Activated CD4-positive, CD25-positive, alpha-beta regulatory T cell (primary cell): ENCODE results near the gene MGLL.

Experiments used
- DNase-seq, 4 experiments: peaks; one replicate each; lab custom pipeline; 2025; lab: John Stamatoyannopoulos, UW

The MGLL gene

DNA sequence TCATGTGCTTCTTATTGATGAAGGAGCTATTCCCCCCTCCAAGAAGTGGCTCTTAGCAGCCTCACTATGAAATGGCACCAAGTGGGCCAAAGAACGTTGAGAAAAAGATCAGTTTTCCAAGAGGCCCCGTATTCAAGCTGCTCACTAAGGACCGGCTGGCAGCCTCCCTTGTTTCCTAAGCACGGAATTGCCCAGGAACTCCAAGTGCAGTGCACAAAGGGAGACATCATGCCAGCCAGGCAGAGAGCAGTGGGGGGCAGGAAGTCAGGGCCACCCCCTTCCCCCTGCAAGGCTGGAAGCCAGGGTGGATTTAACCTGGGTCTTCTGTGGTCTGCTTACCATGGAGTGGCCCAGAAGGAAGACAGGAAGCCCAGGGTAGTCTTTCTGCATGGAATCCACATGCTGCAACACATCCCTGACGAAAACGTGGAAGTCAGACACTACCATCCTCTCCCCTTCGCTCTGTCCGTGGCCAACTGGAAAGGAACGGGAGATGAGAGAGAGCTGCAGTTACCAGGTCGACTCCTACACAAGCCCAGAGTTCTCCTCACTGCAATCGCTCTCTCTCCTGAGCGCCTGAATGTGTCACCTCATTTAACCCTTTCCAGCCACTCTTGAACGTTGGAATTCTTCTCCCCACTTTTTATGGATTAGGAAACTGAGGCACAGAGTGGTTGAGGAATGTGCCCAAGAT lies 100.1 kb downstream of the MGLL start:
- DNase-seq = no peak

DNA sequence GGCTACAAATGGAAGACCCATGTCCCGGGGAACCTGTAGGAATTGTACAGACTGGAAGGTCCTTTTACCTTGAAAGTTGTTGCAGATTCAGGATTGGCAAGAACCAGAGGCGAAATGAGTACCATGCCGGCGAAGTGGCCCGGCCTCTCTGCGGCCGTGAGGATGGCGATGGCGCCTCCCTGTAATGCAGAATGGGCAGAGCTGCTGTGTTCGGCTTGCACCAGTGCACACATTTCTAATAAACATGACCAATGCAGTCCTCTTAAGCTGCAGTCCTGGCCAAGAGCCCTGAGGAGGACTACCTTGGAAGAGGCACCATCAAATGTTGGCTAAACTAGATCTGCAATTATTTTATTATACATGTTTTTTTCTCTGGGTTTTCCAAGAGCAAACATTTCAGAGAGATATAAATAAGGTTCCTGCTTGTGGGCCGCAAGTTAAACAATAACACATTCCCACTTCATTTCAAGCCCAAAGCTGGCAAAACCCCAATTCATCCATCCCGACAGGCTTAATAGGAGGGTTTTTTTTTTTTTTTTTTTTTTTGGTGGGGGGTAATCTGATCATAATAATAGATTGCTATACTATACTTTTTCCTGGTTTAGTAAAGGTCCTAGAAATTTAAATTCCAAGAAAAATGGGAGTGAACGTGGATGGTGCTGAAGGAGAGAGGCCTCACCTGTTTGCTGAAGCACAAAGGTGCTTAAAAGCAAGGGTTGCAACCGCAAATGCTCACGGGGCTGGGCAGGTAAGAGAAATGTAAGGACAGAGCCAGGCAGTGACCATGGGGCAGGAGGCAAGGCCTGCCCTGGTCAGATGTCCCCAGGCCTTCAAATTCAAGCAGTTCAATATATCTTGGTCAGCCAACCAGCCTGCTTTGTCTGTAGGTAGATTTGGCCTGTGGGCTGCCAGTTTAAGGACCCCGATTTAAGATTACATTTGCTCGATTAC lies 101.1 kb downstream of the MGLL start:
- no peak for DNase-seq

DNA sequence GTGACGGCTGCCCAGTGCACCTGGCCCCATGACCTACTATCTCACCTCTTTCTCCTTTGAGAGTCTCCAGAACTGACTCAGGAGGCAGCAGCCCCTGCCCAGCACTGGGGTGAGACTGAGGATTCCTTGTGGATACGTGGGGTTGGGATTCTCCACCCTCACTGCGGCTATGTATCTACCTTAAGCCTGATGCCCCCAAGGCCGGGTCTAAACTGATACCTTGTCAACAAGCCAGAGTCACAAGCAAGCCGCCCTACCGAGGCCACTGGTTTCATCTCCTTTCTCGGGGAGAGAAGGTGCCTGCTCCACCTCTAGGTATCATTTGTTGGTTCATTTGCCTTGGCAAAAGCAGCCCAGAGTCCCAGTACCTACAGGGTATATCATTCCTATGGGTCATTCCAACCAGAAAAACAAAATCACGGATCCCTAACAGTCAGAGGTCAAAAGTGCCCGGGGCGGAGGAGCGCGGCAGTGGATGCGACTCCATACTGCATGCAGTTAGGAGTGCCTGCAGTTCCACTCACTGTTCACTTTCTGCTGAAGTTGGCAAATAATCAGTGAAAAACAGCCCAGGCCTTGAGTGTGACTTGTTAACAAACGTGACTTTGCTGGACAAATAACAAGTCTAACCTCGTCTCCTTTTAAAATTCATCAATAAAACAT lies 102.0 kb downstream of the MGLL start:
- no peak for DNase-seq

DNA sequence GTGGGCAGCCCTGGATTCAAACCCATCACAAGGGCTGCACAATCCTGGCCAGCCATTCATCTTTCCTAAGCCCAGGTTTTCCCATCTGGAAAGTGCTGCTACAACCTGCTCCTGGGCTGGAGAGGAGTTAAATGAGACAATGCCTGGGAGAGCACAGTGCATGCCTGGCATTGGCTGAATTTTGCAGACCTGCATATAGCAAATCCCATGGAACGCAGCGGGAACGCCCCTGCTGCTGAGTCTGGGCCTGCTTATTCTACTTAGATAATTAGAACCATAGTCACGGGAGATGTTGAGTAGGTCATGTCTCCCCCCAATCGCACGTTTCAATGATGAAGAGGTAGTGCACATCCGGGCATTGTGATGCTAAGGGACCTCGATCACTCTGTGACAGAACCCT lies 102.9 kb downstream of the MGLL start:
- no peak for DNase-seq

DNA sequence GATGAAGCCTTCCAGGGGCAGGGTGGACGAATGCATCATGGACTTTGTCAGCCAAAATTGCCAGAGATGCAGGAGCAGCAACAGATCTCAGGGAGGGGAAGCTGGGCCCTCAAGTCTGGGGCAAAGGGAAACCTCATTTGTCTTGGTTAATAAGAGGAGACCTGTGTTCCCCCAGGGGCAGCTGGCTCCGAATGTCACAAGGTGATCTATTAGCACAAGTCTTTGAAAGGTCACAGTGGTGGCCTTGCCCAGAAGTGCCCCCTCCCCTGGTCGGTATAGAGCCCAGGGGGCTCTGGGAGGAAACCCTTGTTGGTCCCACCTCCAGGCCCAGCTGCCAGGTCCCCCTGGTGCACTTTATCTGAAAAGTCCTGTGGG lies 103.4 kb downstream of the MGLL start:
- DNase-seq = no peak

DNA sequence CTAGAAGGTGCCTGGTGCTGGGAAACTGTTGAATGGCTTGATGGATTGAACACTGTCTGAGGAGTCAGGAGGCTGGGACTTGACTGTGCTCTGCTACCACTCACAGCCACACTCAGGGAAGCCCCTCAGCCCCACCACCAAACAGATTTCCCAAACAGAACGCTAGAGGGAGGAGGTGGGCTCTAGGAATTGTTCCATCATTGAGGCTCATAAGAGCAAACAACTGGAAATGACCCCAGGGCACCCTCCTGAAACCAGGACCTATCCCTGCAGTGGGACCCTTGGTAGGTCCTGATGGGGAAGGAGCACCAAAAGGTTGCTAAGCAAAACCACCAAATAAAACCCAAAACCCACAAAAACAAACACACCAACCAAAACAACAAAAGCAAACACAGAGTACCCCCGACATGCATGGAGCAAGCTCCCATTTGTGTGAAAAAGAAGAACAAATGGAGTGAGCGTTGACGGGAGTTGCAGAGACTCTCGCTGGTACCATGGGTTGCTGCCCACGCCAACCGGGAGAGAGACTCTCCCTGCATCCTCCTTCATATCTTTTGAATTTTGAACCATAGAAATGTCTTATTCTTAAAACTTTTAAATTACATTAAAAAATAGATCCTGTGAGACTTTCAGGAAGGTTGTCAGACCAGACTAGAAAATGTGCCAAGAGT lies 103.9 kb downstream of the MGLL start:
- DNase-seq = no peak

DNA sequence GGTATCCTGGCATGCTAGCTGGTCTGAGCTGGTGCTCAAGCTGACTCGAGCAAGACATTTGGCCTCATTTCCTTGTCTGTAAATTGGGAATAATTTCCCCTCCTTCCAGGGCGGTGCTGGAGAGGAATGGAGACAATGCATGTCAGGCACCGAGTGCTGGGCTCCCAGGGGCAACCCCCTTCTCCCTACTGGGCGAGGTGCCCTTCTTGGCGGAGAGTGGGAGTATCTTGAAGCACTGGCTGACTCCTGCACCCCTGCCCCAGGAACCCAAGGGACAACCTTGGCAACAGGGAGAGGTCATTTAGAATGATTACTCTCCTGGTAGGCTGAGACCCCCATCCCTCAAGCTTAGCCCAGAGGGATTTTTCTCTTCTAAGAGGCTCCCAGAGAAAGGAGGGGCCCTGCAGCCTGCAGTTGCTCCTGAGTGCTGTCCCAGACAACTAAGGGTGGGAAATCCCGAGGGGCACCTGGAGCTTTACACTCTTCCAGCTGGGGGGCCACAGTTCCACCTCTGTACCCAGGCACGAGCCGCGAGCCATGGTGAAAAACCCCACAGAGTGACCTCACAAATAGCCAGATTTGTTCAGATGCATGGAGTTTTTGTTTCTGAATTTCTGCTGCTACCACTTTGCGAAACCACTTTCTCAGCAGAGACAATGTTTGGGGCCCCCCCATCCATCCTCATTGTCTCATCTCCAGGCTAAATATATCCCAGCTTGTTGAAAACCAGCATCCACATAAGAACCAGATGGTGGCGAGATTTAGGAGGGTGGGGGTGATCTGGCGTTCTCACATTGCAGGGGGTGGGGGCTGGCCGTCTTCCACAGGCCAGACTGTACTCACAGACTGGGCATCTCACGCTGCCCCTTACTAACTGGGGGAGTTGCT lies 104.7 kb downstream of the MGLL start:
- no peak for DNase-seq

DNA sequence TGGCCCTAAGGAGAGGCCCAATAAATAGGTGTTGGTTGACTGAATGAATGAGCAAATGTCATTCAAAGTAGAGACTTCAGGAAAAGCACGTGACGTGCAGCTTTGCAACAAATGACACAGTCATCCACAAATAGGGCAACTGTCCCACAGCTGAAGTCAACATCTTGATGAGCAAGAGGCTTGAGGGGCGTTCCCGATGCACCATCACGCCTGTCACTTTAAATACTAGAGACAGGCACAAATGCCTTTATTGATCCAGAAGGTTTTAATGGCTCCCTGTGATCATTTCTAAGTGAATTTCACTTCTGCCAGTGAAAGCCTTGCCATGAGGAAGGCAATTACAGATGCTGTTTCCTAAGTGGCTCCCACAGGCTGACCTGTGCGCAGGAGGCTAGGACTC lies 105.9 kb downstream of the MGLL start:
- no peak for DNase-seq

DNA sequence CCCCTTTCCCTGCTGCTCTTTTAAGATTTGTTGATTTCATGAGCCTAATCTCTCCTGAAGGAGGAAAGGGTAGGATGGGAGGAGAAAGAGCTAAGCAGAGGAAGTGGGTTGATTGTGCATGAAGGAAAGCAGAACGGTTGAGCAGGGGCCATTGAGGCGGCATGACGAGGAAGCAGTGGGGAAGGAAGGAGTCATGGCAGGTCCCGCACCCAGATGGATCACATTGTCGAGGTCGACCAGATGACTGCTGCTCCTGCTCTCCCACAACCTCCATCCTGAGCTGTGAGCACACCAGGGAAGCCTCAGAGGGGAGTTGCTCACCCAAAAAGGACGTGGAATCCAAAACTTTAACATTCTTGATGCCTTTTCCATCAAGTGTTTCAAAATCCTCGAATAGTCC lies 106.8 kb downstream of the MGLL start:
- no peak for DNase-seq

DNA sequence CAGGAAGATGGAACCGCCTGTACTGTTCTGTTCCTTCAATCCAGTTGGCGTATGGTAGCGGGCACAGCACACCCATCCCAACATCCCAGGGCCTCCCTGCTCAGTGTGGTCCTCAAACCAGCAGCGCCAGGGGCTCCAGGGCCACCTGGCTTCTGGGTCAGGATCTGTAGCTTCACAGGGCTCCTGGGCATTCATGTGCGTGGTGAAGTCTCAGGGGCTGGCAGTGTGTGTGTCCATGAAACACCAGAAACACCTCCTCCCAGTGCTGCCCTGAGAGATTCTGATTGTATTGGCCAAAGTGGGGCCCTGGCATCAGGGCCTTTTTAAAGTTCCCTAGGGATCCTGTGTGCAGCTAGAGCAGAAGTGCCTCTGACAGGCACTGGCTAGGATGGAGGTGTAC lies 107.4 kb downstream of the MGLL start:
- DNase-seq = no peak

DNA sequence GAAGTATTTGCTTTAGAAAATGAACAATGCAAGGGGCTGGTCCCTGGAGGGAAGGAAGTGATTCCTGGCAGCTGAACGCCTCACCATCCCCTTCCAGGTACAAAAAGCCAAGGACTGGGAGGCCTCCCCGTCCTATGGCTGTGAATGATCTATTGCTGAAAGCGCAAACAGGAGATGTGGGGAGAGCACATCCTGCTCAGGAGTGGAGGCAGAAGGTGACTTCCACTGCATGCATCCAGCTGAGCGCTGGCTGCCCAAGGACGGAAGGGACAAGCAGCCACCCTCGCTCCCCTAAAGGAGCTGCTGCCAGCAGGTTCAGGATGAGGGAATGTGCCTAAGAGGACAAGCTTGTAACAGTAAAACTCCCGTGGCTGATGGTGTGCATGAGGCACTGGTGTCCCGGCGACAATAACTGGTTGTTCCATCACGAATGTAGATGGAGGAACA lies 108.2 kb downstream of the MGLL start:
- no peak for DNase-seq

DNA sequence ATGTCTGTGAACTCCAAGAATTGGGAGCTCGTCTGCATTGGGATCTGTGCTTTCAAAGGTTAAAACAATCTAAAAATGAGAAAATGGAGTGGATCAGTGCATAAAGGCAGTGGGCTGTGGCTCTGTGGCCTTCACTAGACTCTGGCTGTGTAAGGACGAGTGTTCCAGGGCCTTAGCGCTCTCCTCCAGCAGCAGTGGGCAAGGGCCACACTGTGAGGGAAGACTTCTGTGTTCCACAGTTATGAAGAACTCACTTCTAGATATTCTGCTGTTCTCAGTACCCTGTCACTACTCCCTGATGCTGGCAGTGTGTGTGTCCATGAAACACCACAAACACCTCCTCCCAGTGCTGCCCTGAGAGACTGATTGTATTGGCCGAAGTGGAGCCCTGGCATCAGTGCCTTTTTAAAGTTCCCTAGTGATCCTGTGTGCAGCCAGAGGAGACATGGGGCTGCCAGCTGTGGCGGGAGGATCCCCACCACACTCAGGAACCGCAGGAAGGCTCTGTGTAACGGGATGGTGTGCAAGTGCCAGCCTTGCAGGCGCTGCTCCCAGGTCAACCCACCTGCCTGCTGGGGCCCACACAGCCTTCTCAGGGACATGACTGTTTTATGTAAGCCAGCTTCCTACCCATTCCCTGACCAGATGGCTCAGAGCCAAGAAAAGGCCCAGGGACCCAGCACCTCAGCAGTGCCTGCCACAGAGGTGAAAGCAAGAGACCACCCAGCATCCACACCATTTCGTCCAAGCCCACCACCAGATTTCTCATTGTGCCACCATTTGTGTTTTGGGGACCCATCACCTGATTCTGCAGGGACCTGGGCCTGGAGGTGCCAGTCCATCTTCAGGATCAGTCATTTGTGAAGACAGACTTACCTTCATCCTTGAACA lies 109.2 kb downstream of the MGLL start:
- DNase-seq = no peak

DNA sequence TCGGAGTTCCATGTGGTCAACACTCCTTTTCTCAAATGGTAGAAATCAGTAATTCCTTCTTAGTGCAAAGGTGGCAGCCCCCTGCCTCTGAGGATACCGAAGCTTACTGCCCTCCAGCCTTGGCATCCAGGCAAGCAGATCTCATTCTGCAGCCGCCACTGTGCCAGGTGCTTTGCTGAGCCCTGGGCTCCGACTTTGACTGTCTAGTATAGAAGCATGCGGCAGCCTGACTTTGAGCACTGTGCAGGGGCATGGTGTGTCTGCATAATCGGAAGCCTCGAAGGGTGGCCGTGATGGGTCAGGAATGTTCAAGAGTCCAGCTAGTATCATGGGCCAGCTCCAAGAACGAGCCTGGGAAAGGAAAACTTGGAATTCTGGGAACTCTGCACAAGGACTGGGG lies 109.9 kb downstream of the MGLL start:
- DNase-seq = no peak

DNA sequence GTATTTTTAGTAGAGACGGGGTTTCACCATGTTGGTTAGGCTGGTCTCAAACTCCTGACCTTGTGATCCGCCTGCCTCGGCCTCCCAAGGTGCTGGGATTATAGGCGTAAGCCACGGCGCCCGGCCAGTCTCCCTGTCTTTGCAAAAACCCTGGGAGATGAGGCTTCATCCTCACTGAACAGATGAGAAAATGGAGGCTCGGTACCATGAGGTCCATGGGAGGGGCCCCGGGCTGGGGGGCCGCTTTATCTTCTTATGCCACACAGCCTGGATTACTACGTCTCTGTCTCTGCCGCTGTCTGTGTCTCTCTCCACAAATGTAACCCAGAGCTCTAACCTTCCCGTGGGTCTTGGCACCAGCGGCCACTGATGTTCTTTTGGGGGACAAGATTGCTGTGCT lies 110.4 kb downstream of the MGLL start:
- DNase-seq = no peak

DNA sequence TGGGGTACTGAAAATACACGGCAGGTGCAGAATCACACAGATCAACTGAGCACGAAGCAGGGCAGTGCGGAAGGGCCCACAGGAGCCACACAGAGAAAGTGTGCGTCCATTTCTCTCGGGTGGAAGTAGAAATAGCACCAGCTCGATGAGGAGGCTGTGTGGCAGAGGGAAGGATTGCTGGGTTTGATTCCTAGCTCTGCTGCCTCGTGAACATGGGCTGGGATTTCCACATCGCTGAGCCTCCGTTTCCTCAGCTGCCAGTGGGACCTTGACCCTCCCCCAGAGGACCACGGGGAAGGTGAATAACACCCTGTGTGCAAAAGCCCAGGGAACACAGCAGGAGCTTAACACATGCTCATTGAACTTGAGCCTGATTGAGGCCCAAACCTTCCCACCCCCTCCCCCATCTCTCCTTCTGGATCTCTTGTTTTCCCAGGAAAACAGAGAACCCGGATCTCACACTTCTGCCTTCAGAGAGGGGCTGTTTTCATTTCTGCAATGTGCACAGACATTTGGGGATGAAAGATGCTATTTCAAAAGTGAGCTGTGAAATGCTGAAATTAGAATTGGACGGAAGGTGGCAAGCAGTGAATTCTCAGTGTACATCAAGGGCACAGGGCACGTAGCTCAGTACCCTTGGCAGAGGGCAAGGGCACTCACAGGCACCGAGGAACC lies 111.2 kb downstream of the MGLL start:
- DNase-seq = no peak

DNA sequence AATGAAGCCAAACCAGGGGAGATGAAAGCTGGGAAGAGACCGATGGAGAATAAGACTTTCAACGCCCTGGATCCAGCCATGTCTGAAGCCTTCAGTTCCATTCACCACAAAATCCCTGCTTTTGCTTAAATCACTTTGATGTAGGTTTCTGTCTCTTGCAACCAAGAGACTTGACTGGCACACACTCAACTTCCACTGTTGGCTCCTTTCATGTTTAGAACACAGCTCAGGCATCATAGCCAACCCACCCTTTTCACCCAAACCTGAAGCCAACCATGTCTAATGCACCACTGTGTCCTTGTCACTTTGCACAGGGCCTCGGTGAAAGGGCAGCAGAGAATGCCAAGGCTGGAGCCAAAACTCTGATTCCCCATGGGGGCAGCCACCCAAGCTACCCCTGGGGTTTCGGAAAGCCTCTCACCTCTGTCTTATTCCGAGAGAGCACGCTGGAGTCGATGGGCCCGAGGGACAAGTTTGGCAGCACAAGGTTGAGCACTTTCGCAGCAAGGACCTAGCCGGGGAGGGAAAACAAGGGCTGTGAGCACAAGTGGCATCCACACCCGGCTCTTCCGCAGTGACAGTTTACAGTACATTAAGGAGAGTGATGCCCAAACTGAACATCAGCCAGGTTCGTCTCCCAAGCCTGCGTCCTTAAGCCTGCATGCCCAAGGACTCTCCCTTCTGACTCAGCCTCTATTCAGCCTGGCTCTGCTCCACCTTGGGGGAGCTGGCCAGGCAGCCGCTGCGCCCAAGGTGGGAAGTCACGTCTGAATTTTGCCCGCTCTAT lies 112.0 kb downstream of the MGLL start:
- no peak for DNase-seq

DNA sequence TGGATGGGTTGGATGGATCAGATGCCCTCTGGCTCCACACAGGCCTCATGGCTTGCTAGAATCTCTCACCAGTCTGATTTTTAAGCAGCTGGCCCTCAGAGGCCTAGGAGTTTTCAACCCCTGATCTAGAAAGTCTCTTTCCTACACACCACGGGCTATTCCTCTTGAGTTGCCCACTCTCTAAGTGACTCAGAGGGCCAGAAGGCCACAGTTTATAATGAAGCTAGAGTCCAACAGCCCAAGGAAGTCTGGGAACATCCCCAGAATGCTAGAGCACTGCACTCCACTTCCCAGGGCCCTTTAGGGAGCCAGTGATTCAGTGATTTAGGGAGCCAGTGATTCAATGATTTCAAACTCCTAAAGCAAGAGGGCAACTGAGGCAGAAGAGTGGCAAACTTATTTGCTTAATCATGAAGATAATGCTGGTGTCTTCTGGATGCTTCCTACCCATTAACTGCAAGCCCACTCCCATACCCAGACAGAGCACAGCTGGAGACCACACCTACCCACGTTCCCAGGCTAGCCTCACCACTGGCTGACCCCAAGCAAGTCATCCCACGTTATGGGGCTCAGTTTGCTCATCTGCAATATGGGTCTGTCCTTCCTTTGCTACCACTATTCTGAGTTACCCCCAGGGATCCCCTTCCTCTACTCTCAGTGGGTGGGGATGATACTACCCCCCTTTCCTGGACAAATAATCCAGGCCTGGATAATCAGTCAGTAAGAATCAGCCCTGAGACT lies 112.8 kb downstream of the MGLL start:
- DNase-seq = no peak

DNA sequence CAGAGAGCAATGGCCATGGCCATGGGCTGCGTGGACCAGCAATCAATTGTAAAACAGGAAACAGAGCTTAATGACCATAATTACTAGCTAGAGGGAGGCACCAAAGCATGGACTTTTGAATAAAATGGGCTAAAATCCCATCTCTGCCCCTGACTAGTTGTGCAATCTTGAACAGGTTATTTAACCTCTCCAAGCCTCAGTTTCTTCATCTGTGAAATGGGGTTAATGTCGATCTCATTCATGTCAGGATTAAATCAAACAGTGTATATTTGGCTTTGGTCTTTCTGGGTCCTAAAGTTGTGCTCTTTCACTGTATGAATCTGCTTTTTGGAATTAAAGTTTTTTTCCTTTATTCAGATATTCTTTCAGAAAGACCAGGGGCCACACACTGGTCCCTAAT lies 113.5 kb downstream of the MGLL start:
- no peak for DNase-seq
